Gastroesophageal sphincter (tissue), 3 donors: ENCODE results near the gene SH3RF1.

Experiments used
- POLR2A ChIP-seq, 2 donors: fragments of 450-650 bp; IDR thresholded peaks; one replicate each; pipeline ENCODE4 v1.6.1; 2017; ENCODE audit warnings: antibody characterized with exemption in 2 of 2, mild to moderate bottlenecking in 2 of 2, moderate library complexity in 1 of 2
- TF ChIP-seq, protein P1 (sequence below), 4 experiments: fragments of 200-600 bp in 2 of 4; fragments of 450-650 bp in 2 of 4; sonication (generic) in 1 of 4; IDR thresholded peaks; one replicate each; pipeline ENCODE4 v1.5.1; 2017 to 2019; ENCODE audit warnings: antibody characterized with exemption in 4 of 4, mild to moderate bottlenecking in 2 of 4, moderate library complexity in 2 of 4

DNA sequence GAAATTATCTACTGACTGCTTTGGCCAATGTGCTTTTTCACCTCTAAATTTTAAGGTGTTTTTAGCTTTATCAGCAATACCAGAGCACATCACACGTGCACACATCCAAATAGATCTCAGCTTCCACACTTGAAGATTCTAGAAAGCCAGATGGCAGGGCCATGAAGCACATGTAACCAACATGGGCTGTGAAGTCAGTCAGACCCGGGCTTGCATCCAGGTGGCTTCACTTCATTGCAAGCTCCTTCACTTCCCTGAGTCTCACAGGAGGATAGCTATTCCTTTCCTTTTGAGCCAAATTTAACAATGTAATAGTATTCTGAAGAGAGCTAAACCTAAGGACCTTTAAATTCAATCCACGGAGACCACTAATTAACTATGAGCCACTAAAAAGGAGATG lies 86.5 kb downstream of the SH3RF1 start:
- TF ChIP-seq, protein P1, sequence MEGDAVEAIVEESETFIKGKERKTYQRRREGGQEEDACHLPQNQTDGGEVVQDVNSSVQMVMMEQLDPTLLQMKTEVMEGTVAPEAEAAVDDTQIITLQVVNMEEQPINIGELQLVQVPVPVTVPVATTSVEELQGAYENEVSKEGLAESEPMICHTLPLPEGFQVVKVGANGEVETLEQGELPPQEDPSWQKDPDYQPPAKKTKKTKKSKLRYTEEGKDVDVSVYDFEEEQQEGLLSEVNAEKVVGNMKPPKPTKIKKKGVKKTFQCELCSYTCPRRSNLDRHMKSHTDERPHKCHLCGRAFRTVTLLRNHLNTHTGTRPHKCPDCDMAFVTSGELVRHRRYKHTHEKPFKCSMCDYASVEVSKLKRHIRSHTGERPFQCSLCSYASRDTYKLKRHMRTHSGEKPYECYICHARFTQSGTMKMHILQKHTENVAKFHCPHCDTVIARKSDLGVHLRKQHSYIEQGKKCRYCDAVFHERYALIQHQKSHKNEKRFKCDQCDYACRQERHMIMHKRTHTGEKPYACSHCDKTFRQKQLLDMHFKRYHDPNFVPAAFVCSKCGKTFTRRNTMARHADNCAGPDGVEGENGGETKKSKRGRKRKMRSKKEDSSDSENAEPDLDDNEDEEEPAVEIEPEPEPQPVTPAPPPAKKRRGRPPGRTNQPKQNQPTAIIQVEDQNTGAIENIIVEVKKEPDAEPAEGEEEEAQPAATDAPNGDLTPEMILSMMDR (IDR thresholded peaks at IDR 0.05), result no peak
- TF ChIP-seq POLR2A (IDR thresholded peaks at IDR 0.05), result no peak
